Kidney glomerular epithelial cell (primary cell): ENCODE measurements around the gene LRMDA.
A peak's percentile ranks its signal among the peaks of the same experiment; 100 is the strongest.
"Not testable (repeated sequence)": the region's sequence is repeated elsewhere in the genome, so short reads cannot be mapped to it uniquely, and the experiment has no call there.

Source experiments
- DNase-seq: peaks from one replicate; lab custom pipeline; 2025; lab: John Stamatoyannopoulos, UW

LRMDA gene

DNA sequence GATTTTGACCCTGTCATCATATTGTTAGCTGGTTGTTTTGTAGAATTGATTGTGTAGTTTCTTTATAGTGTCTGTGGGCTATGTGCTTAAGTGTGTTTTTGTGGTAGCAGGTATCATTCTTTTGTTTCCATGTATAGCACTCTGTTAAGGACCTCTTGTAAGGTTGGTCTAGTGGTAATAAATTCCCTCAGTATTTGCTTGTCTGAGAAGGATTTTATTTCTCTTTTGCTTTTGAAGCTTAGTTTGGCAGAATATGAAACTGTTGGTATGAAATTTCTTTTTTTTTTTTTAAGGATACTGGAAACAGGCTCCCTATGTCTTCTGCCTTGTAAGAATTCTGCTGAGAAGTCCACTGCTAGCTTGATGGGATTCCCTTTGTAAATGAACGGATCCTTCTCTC is 1073.4 kb downstream of the LRMDA start:
- DNase-seq = no peak

DNA sequence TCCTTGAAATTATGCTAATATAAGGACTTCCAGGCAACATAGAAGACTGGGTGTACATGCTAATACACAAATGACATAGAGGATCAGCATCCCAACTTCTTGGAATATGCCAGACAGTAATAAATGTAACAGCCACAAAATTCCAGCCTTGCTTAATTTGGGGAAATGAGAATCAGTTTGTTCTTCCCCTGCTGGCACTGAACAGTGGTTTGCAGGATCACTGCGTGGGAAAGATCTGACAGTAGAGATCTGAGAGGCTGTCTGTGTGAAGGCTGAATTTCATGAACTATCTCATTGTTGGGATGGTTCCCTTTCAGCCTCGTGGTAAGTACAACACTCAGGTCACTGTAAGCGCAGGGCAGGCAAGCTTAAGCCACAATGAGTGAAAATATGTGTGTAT is 1078.0 kb downstream of the LRMDA start:
- DNase-seq = no peak

DNA sequence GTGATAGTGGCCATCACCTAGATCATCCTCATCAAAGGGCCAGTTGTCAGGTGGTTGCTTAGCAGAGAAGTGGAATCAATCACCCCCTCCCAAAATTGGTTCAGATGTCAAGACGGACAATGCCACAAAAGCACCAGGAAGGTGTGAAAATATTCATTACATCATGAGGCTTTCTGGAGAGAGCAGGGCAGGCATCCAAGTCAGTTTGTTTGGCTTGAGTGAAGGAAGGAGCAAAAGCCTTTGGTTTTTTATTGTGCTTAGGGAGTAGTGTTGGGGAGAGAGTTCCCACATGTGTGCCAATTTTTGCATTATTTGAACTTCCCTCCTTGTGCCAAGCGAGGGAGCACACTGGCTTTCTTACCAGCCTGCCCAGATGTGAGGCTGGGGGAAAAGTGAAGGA is 1082.9 kb downstream of the LRMDA start:
- DNase-seq = no peak

DNA sequence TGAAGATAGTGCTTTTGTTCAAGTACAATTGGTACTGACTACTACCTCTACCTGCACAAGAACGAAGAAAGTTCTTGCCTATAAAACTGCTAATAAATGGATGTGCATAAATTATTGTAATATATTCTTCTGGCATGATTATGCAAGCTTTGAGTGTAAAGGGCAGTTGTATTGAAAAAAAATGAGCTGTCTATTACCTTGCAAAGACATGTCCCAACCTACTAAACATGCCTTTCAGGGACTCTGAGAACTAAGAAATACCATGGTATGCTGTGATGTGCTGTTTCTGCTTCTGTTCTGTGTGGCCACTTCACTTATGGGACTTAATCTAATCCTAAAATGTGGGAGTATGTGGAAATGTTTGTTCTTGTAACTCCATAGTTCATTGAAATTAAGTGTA is 1083.4 kb downstream of the LRMDA start:
- no peak for DNase-seq

DNA sequence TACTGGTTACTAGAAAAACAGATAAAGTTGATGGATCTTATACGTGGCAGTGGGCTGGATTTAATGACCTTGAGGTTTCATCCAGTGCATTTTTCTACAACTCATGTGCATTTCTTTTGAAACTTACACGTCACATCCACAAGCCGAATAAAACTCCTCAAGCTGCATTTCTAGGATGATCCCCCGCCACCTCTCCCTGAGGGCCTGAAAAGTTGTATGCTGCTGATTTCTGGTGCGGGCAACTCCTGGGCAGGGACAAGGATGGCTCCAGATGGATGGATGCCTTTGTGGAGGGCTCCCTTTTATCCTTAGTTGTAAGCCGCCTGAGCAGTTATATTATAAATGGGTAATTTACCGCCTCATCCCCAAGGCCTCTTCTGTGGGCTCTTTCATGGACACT is 1091.1 kb downstream of the LRMDA start:
- no peak for DNase-seq

DNA sequence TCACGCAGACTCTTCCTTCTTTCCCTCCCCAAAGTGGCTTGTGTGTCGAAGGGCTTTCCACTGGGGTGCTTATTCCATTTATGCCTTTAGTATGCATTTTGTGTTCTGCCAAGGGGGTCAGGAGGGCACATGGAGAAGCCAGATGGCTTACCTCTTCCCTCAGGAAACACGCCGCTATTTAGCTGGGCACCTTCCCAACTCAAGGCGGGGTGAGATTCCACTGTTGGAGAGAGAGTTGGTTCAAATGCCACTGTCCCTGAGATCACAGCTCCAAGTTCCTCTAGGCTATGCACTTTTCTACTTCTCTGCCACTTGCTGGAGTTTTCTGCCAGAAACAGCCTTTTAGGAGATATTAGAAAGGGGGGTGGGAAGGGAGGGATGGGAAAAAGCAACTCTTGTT is 1091.8 kb downstream of the LRMDA start:
- no peak for DNase-seq

DNA sequence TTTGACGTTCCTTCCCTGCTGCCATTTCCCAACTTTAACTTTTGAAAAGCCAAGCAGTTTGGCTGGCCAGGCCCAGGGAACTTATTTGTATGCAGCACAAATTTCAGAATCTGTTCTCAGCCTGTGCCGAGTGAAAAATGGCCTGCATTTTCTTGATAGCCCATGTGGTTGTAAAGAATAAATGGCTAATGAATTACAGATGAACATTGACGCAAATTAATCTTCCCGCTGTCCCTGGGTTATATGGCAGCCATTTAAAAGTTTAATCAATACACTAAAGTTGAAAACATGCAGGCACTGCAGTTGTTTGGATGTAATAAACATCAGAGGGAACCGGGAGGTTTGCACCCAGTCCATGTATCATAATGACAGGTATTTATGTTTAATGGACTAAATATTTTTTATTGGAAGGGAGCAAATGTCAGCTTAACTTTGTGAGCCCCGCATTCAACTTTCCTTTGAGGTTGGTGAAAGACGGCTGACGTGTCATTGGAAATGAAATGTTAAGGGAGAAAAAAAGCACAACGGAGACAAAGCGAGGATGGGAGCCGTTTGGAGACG is 1092.4 kb downstream of the LRMDA start:
- DNase-seq = no peak

DNA sequence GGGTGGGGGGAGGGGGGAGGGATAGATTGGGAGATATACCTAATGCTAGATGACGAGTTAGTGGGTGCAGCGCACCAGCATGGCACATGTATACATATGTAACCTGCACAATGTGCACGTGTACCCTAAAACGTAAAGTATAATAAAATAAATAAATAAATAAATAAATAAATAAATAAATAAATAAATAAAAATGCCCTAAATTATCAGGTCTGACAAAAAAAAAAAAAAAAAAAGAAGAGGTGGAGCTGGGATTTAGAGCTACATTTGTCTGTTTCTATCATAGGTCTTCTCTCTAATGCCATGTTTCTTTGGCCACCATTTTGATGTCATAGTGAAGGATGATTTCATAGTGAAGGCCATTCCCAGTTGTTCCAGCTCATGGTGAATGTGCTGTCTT is 1095.4 kb downstream of the LRMDA start:
- DNase-seq = not testable (repeated sequence)

DNA sequence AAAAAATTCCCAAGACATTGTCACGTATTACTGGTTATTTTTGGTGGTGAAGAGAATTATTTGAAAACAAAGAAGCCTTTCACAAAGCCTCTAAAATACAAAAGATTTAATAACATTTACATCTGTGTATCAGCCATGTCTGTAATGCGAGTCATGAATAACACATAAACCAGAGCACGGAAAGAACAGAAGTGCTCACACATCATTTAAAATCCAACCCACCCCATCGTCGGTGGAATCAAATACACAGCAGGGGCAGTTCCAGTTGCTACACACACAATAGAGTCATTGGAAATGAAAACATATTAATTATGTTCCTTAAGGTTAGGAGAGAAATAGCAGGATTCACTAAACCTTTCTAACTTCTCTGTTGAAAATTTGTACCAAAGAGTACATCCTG is 1108.9 kb downstream of the LRMDA start:
- no peak for DNase-seq

DNA sequence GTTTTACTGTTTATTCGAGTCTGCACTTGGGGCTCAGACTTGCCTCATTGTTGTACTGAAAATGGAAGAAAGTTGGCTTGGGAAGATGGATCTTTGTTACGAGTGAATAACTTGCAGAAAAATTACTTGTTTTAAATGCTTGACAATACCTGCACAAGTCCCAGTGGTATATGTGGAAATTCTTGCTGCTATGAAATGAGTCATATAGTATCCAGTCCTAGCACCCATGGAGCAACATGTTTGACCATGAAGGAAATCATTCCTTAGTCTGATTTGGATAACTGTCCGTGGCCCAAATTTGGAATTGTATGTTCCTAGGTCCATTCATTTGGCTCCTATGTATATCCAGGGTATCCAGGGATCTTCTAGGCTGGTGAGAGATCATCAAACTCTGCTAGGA is 1109.4 kb downstream of the LRMDA start:
- DNase-seq = no peak

DNA sequence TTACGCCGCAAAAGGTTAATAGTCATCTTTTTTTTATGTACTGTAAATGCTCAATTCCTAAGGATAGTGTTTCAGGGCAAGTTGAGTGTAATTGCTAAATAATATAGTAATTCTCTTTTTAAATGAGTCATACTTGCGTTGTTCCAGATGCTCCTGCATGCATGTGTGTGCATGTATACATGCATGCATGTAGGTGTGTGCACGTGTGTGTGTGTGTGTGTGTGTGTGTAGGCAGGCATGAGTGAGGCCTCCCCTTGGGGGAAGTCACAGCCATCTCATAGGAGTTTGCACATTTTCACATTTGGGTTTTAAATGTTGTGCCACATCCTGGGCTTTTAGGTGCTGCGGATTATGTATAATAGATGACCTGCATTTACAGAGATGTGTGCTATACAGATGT is 1110.4 kb downstream of the LRMDA start:
- DNase-seq = no peak

DNA sequence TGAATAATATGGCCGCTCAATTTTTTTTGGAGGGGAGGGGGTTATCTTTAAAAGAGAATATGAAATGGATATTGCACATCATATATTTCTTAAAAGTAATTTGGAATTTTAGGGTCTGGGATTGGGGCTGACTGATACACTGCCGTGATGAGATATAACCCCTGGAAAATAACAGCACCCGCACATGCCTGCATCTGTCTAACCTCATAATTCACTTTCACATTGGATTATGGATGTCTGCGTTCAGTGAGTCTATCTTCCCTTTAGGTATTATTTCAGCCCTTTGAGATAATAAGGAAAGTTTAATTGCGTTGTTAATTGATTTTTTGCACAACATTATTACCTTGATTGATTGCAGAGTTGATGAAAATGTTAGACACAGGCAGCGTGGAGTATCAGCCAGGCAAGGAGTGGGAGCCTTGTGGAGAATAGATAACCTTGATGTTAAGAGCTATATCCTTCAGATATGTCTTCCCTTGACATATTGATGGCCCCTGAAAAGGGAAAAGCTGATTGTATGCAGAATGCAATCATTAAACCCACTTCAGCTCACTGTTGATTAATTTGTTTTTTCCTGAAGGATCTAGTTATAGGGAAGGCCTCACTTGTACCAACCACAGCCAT is 1111.0 kb downstream of the LRMDA start:
- no peak for DNase-seq

DNA sequence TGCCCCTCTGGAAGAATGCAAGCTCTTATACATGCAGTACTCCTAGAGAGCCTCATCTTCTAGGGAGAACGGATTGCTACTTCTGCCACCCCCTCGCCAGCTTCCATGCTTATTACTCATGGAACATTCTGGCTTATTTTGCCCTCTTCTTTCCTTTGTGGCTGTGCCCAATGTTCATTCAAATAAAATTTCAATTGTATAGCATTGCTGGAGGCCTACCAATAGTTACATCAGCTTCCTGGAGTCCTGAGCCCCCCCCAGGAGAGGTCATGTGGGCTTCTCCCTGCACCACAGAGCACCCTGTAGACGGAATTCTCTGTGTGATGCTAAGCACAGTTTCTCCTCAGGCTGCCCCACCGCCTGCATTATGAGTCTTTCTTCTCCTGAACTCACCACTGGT is 1112.2 kb downstream of the LRMDA start:
- no peak for DNase-seq

DNA sequence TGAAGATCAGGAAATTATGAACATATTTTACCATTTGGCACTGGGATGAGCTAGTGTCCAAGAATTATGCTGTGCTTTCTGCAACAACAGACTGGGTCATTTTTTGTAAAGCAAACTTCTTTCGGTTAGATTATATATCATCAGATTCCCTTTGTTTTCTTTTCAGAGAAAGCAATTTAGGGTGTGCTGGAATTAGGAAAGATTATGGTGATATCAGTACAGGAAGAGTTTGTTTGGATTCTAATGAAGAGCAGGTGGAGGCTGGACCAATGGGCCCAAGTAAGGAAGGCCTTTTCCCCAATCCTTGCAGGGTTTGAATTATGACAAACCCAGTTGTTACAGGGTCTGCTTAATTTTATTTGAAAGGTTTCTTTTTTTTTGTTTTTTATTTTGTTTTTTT is 1113.4 kb downstream of the LRMDA start:
- DNase-seq = no peak

DNA sequence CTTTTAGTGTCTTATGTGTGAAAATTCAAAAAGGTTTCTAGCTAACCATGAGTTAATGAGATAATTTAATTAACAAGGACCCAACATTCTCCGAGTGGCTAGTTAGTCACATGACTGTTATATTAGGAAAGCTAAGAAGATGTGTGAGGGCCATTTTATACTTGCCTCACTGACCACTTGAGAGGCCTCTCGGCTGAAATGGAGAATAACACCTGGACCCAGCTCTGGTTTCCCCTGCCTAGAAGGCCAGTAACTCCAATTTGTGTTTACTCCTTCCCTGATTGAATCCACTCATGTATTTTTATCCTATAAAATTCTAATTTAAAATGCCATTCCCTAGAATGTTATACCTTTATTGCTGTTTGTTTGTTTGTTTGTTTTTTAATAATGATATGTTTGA is 1115.0 kb downstream of the LRMDA start:
- no peak for DNase-seq

DNA sequence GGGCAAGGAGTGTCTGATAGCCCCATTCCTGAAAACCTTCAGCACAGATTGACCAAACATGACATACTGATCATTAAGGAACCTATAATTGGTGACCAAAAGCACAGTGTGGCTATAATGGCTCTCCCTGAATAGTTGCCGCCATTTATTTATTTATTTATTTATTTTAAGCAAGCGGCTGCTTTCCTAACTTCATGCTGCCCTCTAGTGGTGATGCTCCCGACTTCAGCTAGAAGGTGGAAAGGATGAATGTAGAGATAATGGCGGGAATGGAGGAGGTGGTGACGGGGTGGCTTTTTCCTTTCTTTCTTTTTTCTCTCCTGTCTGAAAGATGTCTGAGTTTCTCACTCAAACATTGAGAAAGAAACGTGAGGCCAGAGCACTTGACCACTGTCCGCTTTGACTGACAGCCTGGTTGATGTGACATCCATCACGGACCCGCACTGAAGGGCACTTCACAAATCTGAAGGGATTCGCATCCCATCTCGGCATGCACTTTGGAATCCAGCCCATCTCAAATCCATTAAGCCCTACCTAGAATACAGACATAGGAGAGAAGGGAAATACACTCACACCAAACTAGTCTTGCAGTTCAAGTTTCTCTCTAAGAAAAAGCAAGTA is 1116.0 kb downstream of the LRMDA start:
- DNase-seq = peak; percentile 81

DNA sequence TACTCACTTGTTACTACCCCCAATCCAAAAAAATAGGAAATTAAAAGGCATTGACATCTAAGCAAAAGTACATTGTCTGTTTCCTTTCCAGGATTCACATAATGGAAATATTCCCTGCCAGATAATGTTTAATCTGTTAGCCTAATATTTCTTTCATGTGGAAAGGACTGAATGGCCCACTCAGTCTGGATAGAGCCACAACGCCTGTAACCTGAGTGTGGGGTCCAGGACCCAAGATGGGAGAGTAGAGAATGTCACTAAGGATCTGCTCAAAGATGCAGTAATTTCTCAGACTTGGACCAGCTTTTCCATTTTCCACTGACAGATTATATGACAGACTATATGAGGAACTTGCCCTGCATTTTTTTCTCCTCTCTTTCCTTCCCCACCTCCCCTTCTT is 1117.3 kb downstream of the LRMDA start:
- no peak for DNase-seq

DNA sequence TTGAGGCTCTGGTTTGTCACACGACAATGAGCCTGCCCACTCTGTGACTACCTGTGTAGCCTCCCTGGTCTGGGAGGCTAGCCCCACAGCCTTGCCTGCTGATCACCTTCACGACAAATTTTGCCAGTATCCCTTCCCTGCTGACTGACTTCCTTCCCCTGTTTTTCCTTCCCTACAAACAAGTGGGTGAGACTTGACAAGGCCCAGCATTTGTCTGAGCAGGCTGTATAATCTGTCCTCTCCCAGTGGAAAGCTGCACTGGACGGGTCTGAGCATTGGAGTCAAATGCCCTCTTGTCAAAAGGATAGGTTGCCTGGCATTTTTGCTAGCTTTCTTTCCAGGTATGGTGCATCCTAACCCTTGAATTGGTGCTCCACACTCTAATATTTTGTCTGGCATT is 1117.7 kb downstream of the LRMDA start:
- DNase-seq = no peak

DNA sequence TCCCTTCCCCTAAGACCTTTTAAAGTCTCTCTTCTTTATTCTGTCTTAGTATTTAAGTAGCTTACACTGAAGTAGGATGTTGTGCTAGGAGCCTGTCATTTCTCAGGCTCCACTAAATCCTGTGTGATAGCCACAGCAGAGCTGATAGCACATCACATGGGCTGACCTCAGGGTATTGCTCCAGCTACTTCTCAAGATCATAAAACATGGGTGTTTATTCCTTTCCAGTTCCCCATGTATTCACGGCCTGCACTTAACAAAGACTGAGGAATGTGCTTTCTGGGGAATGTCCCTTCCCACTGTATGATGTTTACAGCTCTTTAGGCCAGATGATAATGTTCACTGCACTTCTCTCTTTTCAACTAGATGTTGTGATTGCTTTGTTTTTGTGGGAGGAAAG is 1119.4 kb downstream of the LRMDA start:
- DNase-seq = no peak

DNA sequence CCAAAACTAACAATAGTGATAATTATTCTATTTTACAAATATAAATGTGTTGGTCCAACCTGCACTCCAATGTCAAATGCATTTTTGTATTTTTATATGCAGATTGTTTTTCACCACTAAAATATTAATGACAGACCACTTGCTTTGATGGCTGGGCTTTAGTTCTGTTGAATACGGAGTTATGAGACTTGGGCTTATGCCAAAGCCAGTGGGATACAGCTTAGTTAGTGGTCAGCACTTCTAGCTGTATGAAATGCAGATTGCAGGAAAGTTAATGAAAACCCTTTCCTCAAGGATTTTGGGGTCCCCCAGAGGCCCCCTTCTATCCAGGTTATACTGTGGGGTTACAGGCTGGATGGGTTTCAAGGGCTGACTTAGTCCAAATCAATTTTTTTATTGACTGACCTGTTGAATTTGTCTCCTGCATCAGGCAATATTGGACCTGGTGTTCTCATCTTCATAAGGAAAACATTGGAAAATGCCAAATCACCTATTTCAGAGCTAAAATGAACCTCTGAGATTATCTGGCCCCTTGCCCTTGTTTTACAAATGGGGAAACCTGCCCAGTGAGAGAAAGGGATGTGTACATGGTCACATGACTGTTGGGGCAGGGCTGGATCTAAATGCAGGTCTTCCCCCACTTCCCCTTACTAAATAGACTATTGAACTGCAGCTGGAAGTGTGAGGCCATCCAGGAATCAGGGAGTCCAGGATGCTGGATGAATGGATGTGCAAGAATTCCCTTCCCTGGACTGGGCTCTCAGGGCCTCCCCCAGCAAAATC is 1120.9 kb downstream of the LRMDA start:
- no peak for DNase-seq

DNA sequence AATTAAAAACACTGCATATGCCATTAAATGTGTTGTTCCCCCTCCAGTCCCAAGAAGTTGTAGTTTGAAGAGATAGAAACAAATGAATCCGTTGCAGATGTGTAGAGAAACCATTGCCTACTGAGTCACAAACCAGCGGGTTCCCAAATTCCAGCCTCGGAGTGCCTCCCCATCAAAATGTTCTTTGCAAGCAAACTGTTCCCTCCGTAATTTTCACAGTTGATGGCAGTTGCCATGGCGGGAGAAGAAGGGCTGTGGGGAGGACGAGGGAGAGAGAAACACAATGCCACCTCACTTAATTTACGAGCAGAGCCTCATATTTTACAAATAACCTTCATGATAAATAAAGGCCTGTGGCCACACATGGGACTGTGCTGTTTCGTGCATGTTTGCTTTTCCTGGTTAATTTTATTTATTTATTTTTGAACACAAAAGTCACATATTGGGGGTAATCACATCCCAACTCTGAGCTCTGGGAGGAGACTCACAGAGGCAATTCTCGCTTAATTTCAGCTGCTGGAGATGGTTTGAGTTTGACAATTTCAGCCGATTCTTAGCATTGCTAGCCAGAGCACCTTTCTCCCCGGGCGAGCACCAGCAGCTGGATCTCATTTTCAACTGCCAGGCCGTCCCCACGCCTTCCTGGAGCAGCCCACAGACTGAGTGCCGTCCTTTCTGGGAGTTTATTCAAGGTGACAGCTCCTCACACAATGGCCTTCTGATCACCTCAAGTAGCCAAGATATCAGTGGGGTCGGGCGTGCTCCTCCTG is 1122.0 kb downstream of the LRMDA start:
- DNase-seq = no peak

DNA sequence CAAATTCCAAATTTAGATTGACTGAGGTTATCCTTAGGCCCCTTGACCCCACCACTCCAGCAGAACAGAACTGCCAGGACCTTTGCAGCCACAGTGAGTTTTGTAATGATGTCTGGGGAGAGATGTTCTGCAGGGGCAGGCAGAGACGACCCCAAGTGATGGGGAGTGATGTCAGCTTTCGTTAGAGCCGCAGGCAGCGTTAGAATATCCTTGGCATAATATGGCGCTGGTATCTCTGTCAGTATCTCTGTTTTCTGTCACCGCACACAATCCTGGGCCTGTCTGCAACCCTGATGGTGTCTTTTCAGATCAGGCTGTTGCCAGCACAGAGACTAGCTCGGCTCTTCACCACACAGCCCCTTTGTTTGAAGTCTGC is 1122.6 kb downstream of the LRMDA start:
- DNase-seq = no peak

DNA sequence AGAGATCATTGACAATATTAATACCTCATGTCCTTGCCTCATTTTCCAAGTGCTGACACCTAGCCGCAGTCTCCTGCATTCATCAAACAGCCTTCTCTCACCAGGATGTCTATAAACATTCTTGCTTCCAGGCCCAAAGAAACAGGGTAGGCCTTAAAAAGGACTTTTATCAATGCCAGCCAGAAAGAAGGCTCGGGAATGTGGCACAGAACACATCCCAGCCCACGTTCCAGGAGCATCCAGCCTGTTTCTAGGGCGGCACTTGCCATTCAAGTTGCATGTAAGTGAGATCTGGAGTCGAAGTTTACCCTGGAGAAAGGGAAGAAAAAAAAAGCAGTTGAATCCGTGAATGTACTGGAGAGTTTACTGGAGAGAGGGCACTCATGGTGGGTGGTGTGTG is 1123.1 kb downstream of the LRMDA start:
- no peak for DNase-seq
